HFF-Myc (cell line): ENCODE data around the gene PROSER2.

ENCODE experiments used
- DNase-seq: peaks from one replicate; pipeline ENCODE4 v3.0.0-alpha.2; 2011; ENCODE audit warnings: low read depth; ENCODE audit errors: extremely low read depth
- H3K4me3 ChIP-seq: replicated peaks from 2 replicates; pipeline ENCODE4 v1.5.1; 2011; ENCODE audit warnings: low read depth, mild to moderate bottlenecking, control low read depth, low read length
- CTCF ChIP-seq: IDR thresholded peaks from 2 replicates; pipeline ENCODE4 v1.5.1; 2012; ENCODE audit warnings: mild to moderate bottlenecking, low read depth, low read length, control low read depth; ENCODE audit errors: missing control alignments

PROSER2 gene

GRCh38 chr10:11910102-11910501 is 86.9 kb downstream of the PROSER2 start:
- DNase-seq = no peak
- no peak for TF ChIP-seq CTCF
- no peak overlapping the region for H3K4me3 ChIP-seq

GRCh38 chr10:11913079-11913641 is 90.0 kb downstream of the PROSER2 start:
- DNase-seq = no peak
- no peak overlapping the region for H3K4me3 ChIP-seq
- TF ChIP-seq CTCF = no peak

GRCh38 chr10:11918384-11918783 is 95.2 kb downstream of the PROSER2 start:
- H3K4me3 ChIP-seq = no peak overlapping the region
- DNase-seq = no peak
- no peak for TF ChIP-seq CTCF

- TF ChIP-seq CTCF = no peak
- DNase-seq = no peak
- no peak overlapping the region for H3K4me3 ChIP-seq
Measured at GRCh38 chr10:11919271-11919670, 96.1 kb downstream of the PROSER2 start.
